SK-N-SH treated with all-trans-retinoic acid at 6 μM for 48 hours (cell line): ENCODE measurements around the gene ZC3H15.

Experiments
- ATAC-seq: fragments of 200-7000 bp; cut with Tn5 transposase; 3 replicates; pipeline ENCODE4 v1.9.1; 2020; ENCODE audit warnings: mild to moderate bottlenecking, moderate library complexity
- ARNTL ChIP-seq: fragments of 450-650 bp; formaldehyde crosslinking; IDR thresholded peaks from 2 replicates; pipeline ENCODE4 v1.5.0; 2020; ENCODE audit warnings: low read depth, mild to moderate bottlenecking, moderate library complexity, borderline replicate concordance
- CREB5 ChIP-seq: fragments of 250-450 bp; sonication (Bioruptor Pico); IDR thresholded peaks from 2 replicates; pipeline ENCODE4 v1.5.1; 2020; ENCODE audit warnings: low read depth, mild to moderate bottlenecking, moderate library complexity
- CSDC2 ChIP-seq: fragments of 250-450 bp; sonication (Bioruptor Pico); IDR thresholded peaks from 2 replicates; pipeline ENCODE4 v1.5.0; 2020; ENCODE audit warnings: mild to moderate bottlenecking, moderate library complexity
- CSRNP3 ChIP-seq: fragments of 250-450 bp; sonication (Bioruptor Pico); IDR thresholded peaks from 2 replicates; pipeline ENCODE4 v1.5.1; 2021; ENCODE audit warnings: mild to moderate bottlenecking, moderate library complexity
- ESRRG ChIP-seq: fragments of 250-450 bp; sonication (Bioruptor Pico); IDR thresholded peaks from 2 replicates; pipeline ENCODE4 v1.6.1; 2021; ENCODE audit warnings: mild to moderate bottlenecking
- GLIS3 ChIP-seq: fragments of 250-450 bp; sonication (Bioruptor Pico); IDR thresholded peaks from 2 replicates; pipeline ENCODE4 v1.5.0; 2020; ENCODE audit warnings: mild to moderate bottlenecking, moderate library complexity
- ISL1 ChIP-seq: fragments of 250-450 bp; sonication (Bioruptor Pico); IDR thresholded peaks from 2 replicates; pipeline ENCODE4 v2.1.2; 2022; ENCODE audit warnings: mild to moderate bottlenecking, moderate library complexity
- OSR1 ChIP-seq: fragments of 250-450 bp; sonication (Bioruptor Pico); IDR thresholded peaks from 2 replicates; pipeline ENCODE4 v1.8.0; 2022; ENCODE audit warnings: moderate library complexity, mild to moderate bottlenecking, inconsistent platforms
- PPARA ChIP-seq: fragments of 250-450 bp; sonication (Bioruptor Pico); IDR thresholded peaks from 2 replicates; pipeline ENCODE4 v1.5.0; 2020; ENCODE audit warnings: mild to moderate bottlenecking, borderline replicate concordance
- RARB ChIP-seq: fragments of 250-450 bp; sonication (Bioruptor Pico); IDR thresholded peaks from 2 replicates; pipeline ENCODE4 v1.8.0; 2021; ENCODE audit warnings: mild to moderate bottlenecking, moderate library complexity
- SNAI2 ChIP-seq: fragments of 250-450 bp; sonication (Bioruptor Pico); IDR thresholded peaks from 2 replicates; pipeline ENCODE4 v1.5.0; 2020; ENCODE audit warnings: mild to moderate bottlenecking, moderate library complexity
- TCF4 ChIP-seq: fragments of 250-450 bp; sonication (Bioruptor Pico); IDR thresholded peaks from 2 replicates; pipeline ENCODE4 v1.8.0; 2021; ENCODE audit warnings: mild to moderate bottlenecking, moderate library complexity, borderline replicate concordance
- TOX ChIP-seq: fragments of 250-450 bp; sonication (Bioruptor Pico); IDR thresholded peaks from 2 replicates; pipeline ENCODE4 v1.8.0; 2021; ENCODE audit warnings: mild to moderate bottlenecking, moderate library complexity, borderline replicate concordance
- ZC3H10 ChIP-seq: fragments of 250-450 bp; sonication (Bioruptor Pico); IDR thresholded peaks from 2 replicates; pipeline ENCODE4 v1.5.1; 2021; ENCODE audit warnings: mild to moderate bottlenecking, moderate library complexity
- ZFP3 ChIP-seq: fragments of 250-450 bp; sonication (Bioruptor Pico); IDR thresholded peaks from 2 replicates; pipeline ENCODE4 v1.5.0; 2020; ENCODE audit warnings: mild to moderate bottlenecking, moderate library complexity
- ZFP30 ChIP-seq: fragments of 450-650 bp; formaldehyde crosslinking; IDR thresholded peaks from 2 replicates; pipeline ENCODE4 v1.5.0; 2022; ENCODE audit warnings: mild to moderate bottlenecking, moderate library complexity
- ZNF565 ChIP-seq: fragments of 450-650 bp; formaldehyde crosslinking; conservative IDR thresholded peaks from 2 replicates; pipeline ENCODE4 v1.5.0; 2020; ENCODE audit warnings: low read depth, mild to moderate bottlenecking, moderate library complexity
- ZNF70 ChIP-seq: fragments of 450-650 bp; formaldehyde crosslinking; IDR thresholded peaks from 2 replicates; pipeline ENCODE4 v1.5.0; 2020; ENCODE audit warnings: mild to moderate bottlenecking, moderate library complexity
- ZNF8 ChIP-seq: fragments of 450-650 bp; formaldehyde crosslinking; IDR thresholded peaks from 2 replicates; pipeline ENCODE4 v1.5.0; 2020; ENCODE audit warnings: mild to moderate bottlenecking, moderate library complexity
- TF ChIP-seq, protein P1 (sequence below): fragments of 250-450 bp; sonication (Bioruptor Pico); IDR thresholded peaks from 2 replicates; pipeline ENCODE4 v1.5.0; 2020; ENCODE audit warnings: mild to moderate bottlenecking, moderate library complexity
- TF ChIP-seq, protein P2 (sequence below): fragments of 250-450 bp; sonication (Bioruptor Pico); IDR thresholded peaks from 2 replicates; pipeline ENCODE4 v1.8.0; 2021; ENCODE audit warnings: low read depth, mild to moderate bottlenecking, moderate library complexity, borderline replicate concordance

Gene ZC3H15

GRCh38 chr2:186515376-186515775, 29.3 kb downstream of the ZC3H15 start:
- no peak; the same call in 1 of the 3 replicates for ATAC-seq
- TF ChIP-seq ZFP3 (CRISPR knock-in tag) (no peak), TOX (no peak), CSRNP3 (CRISPR knock-in tag) (no peak), ISL1 (CRISPR knock-in tag) (0 out of 2 replicates have a peak, but pooled peaks have one; percentile 17)

GRCh38 chr2:186516396-186516795, 30.3 kb downstream of the ZC3H15 start:
- ATAC-seq = no peak
- TF ChIP-seq ESRRG (CRISPR knock-in tag) = no peak
- TF ChIP-seq, protein P1, sequence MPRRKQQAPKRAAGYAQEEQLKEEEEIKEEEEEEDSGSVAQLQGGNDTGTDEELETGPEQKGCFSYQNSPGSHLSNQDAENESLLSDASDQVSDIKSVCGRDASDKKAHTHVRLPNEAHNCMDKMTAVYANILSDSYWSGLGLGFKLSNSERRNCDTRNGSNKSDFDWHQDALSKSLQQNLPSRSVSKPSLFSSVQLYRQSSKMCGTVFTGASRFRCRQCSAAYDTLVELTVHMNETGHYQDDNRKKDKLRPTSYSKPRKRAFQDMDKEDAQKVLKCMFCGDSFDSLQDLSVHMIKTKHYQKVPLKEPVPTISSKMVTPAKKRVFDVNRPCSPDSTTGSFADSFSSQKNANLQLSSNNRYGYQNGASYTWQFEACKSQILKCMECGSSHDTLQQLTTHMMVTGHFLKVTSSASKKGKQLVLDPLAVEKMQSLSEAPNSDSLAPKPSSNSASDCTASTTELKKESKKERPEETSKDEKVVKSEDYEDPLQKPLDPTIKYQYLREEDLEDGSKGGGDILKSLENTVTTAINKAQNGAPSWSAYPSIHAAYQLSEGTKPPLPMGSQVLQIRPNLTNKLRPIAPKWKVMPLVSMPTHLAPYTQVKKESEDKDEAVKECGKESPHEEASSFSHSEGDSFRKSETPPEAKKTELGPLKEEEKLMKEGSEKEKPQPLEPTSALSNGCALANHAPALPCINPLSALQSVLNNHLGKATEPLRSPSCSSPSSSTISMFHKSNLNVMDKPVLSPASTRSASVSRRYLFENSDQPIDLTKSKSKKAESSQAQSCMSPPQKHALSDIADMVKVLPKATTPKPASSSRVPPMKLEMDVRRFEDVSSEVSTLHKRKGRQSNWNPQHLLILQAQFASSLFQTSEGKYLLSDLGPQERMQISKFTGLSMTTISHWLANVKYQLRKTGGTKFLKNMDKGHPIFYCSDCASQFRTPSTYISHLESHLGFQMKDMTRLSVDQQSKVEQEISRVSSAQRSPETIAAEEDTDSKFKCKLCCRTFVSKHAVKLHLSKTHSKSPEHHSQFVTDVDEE (CRISPR knock-in tag) = no peak
- TF ChIP-seq GLIS3 (CRISPR knock-in tag) = no peak

GRCh38 chr2:186517090-186517489, 31.0 kb downstream of the ZC3H15 start:
- TF ChIP-seq ARNTL (CRISPR knock-in tag) = no peak
- no peak for TF ChIP-seq SNAI2 (CRISPR knock-in tag)
- TF ChIP-seq ISL1 (CRISPR knock-in tag) = no peak
- no peak for TF ChIP-seq ZNF565 (CRISPR knock-in tag)
- no peak for TF ChIP-seq CSRNP3 (CRISPR knock-in tag)
- TF ChIP-seq PPARA (CRISPR knock-in tag) = no peak
- TF ChIP-seq RARB (CRISPR knock-in tag) = no peak
- TF ChIP-seq TCF4 (CRISPR knock-in tag) = no peak
- TF ChIP-seq ZNF70 = no peak
- TF ChIP-seq ZC3H10 = no peak
- no peak for ATAC-seq

DNA sequence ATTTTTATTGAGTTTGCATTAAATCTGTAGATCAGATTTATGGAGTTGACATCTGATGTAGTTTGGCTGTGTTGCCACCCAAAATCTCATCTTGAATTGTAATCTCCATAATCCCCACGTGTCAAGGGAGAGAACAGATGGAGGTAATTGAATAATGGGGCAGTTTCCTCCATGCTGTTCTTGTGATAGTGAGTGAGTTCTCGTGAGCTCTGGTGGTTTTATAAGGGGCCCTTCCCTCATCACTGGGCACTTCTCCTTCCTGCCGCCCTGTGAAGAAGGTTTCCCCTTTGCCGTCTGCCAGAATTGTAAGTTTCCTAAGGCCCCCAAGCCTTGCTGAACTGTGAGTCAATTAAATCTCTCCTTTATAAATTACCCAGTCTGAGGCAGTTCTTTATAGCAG, 32.2 kb downstream of the ZC3H15 start:
- no peak for ATAC-seq
- TF ChIP-seq ZC3H10 = no peak
- TF ChIP-seq ZFP30 (CRISPR knock-in tag) = no peak
- TF ChIP-seq RARB (CRISPR knock-in tag) = no peak
- TF ChIP-seq, protein P2, sequence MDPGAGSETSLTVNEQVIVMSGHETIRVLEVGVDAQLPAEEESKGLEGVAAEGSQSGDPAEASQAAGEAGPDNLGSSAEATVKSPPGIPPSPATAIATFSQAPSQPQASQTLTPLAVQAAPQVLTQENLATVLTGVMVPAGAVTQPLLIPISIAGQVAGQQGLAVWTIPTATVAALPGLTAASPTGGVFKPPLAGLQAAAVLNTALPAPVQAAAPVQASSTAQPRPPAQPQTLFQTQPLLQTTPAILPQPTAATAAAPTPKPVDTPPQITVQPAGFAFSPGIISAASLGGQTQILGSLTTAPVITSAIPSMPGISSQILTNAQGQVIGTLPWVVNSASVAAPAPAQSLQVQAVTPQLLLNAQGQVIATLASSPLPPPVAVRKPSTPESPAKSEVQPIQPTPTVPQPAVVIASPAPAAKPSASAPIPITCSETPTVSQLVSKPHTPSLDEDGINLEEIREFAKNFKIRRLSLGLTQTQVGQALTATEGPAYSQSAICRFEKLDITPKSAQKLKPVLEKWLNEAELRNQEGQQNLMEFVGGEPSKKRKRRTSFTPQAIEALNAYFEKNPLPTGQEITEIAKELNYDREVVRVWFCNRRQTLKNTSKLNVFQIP (CRISPR knock-in tag) = no peak
- TF ChIP-seq ISL1 (CRISPR knock-in tag) = no peak
- TF ChIP-seq SNAI2 (CRISPR knock-in tag) = no peak
- no peak for TF ChIP-seq ZNF70
- no peak for TF ChIP-seq ZFP3 (CRISPR knock-in tag)
- no peak for TF ChIP-seq CSDC2 (CRISPR knock-in tag)
- TF ChIP-seq TCF4 (CRISPR knock-in tag) = no peak
- no peak for TF ChIP-seq OSR1 (CRISPR knock-in tag)
- no peak for TF ChIP-seq CREB5
- TF ChIP-seq ZNF8 (CRISPR knock-in tag) = no peak
- no peak for TF ChIP-seq GLIS3 (CRISPR knock-in tag)
- no peak for TF ChIP-seq ZNF565 (CRISPR knock-in tag)
